Choroid plexus epithelial cell (primary cell): ENCODE data around the gene MAG.

Experiments
- DNase-seq: peaks from one replicate; pipeline ENCODE4 v3.0.0-alpha.2; 2010; ENCODE audit warnings: low read depth
- H3K4me3 ChIP-seq: 2 replicates; pipeline ENCODE4 v1.5.1; 2011; ENCODE audit warnings: low read depth, mild to moderate bottlenecking, control low read depth, low read length, moderate library complexity
- TF ChIP-seq, protein P1 (sequence below): conservative IDR thresholded peaks from 2 replicates; pipeline ENCODE4 v1.5.1; 2011; ENCODE audit warnings: low read depth, mild to moderate bottlenecking, control low read depth, inconsistent platforms, low read length, moderate library complexity

The MAG gene

DNA sequence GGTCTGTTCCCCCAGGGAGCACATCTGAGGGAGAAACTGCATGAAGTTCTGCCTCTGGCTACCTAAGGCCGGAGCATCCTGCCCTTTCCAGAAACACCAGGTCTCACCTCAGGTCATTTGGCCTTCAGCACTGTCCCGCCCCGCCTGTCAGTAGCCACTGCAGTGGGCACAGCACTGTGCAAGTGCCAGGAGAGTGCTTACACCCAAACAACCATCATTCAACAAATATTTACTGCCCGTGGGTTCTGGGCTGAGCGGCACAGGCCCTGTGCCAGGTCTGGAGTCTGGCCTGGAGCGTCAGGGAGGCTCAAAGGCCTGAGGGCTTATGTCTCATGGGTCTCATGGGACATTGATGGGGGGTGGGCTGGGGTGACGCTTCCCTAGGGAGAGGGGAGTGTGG, 20.4 kb upstream of the MAG start:
- TF ChIP-seq, protein P1, sequence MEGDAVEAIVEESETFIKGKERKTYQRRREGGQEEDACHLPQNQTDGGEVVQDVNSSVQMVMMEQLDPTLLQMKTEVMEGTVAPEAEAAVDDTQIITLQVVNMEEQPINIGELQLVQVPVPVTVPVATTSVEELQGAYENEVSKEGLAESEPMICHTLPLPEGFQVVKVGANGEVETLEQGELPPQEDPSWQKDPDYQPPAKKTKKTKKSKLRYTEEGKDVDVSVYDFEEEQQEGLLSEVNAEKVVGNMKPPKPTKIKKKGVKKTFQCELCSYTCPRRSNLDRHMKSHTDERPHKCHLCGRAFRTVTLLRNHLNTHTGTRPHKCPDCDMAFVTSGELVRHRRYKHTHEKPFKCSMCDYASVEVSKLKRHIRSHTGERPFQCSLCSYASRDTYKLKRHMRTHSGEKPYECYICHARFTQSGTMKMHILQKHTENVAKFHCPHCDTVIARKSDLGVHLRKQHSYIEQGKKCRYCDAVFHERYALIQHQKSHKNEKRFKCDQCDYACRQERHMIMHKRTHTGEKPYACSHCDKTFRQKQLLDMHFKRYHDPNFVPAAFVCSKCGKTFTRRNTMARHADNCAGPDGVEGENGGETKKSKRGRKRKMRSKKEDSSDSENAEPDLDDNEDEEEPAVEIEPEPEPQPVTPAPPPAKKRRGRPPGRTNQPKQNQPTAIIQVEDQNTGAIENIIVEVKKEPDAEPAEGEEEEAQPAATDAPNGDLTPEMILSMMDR: no peak
- no peak for DNase-seq
- H3K4me3 ChIP-seq: no peak overlapping the region

DNA sequence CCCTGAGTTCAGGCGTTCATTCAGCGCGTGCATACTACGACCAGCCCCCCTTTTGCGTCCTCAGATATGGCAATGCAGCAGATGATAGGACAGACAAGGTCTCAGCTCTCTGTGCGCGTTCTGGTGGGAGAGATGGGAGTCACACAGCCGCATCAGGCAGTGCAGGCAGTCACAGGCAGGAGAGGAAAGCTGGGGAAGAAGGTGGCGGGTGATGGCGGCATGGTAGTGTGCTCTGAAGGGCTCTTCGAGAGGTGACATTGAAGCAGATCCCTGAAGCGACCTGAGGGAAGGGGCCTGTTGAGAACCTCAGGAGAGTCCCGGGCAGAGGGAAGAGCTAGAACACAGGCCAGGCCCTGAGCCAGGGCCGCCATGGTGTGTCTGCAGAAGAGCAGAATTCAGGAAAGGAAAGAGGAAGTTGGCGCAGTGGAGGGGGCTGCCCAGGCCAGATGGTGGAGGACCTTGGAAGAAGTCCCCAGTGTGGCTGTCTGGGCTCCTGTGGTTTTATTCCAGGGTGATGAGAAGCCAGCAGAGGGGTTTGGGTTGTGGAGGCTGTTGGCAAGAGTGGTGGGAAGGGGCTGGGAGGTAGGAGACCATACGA, 19.7 kb upstream of the MAG start:
- DNase-seq: no peak
- TF ChIP-seq, protein P1: no peak
- H3K4me3 ChIP-seq: no peak overlapping the region

DNA sequence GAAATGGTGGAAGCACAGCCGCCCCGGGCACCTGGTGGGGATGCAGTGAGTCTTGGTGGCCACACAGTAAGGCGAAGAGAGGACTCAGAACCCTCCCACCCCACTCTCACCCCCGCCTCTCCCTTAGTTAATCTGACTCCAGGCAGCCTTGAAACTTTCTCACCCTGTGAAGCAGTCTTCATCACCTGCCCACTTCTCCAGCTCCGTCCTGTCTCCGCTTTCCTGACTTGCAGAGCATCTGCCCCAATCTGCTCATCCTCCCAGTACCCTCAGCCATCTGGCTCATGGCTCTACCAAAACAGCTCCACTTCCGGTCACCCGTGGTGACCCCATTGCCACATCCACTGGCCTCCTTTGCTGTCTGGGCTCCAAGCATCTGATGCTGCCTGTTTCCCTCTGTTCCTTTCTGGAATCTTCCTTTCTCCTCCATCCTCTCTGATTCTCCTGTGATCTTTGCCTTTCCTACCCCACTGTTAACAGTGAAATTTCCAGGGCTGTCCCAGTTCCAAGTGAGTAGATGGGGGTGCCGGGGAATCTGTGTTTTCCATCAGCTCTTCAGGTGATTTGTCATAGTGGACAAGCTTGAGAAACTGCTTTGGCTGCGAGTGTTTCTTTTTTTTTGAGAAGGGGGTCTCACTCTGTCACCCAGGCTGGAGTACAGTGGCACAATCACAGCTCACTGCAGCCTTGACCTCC, 18.9 kb upstream of the MAG start:
- DNase-seq: no peak
- TF ChIP-seq, protein P1: no peak

DNA sequence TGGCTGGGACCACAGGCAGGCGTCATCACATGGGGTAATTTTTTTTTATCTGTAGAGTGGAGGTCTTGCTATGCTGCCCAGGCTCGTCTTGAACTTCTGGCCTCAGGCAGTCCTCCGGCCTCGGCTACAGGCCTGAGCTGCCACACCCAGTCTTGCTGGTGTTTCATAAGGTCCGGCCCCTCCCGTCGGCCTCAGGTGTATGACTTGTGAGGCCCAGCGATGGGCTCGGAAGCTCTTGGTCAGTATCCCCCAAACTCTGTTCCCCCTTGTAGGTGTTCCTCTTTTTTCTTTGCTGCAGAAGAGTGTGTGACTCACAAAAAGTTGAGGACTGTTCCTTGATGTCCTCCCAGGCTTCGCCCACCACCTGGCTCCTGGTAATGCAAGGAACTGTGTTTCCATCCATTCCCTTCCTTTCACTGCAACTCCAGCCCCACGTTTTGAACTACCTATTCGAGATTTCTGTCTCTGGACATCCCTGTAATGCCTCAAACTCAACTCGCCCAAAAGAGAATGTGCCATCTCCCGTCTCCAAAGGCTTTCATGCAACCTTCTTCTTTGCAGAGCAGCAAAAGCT, 18.2 kb upstream of the MAG start:
- TF ChIP-seq, protein P1: no peak
- no peak for DNase-seq
- no peak overlapping the region for H3K4me3 ChIP-seq

More for the DNA sequence above, 18.9 kb upstream of the MAG start:
- no peak overlapping the region for H3K4me3 ChIP-seq

DNA sequence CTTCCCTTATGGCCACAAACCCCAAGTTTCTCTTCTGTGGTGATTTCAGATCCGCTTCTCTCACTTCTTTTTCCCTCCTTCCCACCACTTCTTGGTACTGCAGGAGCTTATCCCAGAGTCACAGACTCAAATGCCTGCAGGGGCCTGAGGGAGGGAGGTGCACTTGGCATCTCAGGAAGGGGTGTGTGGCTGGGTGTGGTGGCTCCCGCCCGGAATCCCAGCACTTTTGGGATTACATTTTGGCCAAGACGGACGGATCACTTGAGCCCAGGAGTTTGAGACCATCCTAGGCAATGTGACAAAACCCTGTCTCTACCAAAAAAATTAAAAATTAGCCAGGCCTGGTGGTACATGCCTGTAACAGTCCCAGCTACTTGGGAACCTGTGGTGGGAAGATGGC, 17.6 kb upstream of the MAG start:
- TF ChIP-seq, protein P1: no peak
- no peak for DNase-seq

DNA sequence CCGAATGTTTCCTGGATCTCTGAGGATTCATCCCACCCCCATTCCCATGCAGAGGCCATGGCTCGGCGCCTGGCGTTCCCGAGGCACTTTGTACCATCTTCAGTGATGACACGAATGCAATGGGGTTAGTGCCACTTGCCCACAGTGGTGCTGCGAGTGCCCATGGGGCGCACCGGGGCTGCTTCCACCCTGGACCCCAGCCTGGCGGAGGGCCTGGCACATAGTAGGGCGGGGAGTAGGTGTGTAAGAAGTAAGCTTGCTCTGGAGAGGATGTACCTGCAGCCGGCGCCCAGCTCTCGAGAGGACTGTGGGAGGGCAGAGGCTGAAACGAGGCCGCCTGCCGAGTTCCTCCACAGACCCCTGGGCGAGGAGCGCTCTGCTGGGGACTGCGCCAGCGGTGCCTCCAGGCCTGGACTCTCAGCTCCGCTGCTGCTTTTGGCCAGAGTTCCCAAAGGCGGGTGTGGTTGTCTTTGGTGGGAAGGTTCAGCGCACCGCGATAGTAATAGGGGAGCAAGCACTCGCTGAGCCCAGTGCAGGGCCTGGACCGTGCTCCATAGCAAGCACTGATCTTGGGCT, 15.2 kb upstream of the MAG start:
- TF ChIP-seq, protein P1: no peak
- DNase-seq: no peak
- no peak overlapping the region for H3K4me3 ChIP-seq

More for the DNA sequence above, 17.6 kb upstream of the MAG start:
- H3K4me3 ChIP-seq: no peak overlapping the region
